Sciatic nerve (tissue), 2 donors: ENCODE data around the gene ABO. TPM values are rescaled to one million over a fixed set of nuclear protein-coding genes. Genes with fewer than 3 reads are reported as not detected.
"Not testable (repeated sequence)": the region's sequence is repeated elsewhere in the genome, so short reads cannot be mapped to it uniquely, and the experiment has no call there.

Source experiments
- ATAC-seq: fragments of 200-7000 bp; cut with Tn5 transposase; one replicate; pipeline ENCODE4 v1.9.1; 2020; ENCODE audit warnings: mild to moderate bottlenecking, moderate library complexity
- DNase-seq: peaks from one replicate; pipeline ENCODE4 v3.0.0-alpha.2; 2020; ENCODE audit warnings: low spot score
- intact Hi-C: fragments of 100-400 bp; cut with DNase I; formaldehyde crosslinking; loops from one replicate; pipeline ENCODE4 v1.14.2; 2022
- total RNA-seq: library from RNA; stranded (reverse); fragmentation: NEBNext Ultra II Directional; extraction: Animal tissue kit (Norgen Biotek cat#: 25700); gene quantifications from one replicate; pipeline ENCODE4 v1.2.1, GENCODE V29; 2021
- donor health status: DM: no; HTN: no; CAD: no.
- donor health status: DM: no; HTN: no; CAD: no.

The ABO gene
- total RNA-seq, 1 donor from 2014 or later = 10.9 TPM

GRCh38 chr9:133251773-133252172 is 23.2 kb downstream of the ABO start:
- DNase-seq = no peak
- intact Hi-C loops = no loop called here
- ATAC-seq = peak; percentile 27

DNA sequence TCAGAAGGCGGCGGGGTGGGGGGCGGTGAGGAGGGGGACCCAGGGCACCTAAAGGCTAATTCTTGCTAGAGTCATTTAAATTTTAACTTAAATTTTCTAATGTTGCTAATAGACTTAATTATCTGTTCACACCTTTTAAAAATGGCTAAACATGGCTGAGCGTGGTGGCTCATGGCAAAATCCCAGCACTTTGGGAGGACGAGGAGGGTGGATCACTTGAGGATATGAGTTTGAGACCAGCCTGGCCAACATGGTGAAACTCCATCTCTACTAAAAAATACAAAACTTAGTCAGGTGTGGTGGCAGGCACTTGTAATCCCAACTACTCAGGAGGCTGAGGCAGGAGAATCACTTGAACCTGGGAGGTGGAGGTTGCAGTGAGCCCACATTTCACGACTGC is 23.8 kb downstream of the ABO start:
- intact Hi-C loops = not testable (repeated sequence)

DNA sequence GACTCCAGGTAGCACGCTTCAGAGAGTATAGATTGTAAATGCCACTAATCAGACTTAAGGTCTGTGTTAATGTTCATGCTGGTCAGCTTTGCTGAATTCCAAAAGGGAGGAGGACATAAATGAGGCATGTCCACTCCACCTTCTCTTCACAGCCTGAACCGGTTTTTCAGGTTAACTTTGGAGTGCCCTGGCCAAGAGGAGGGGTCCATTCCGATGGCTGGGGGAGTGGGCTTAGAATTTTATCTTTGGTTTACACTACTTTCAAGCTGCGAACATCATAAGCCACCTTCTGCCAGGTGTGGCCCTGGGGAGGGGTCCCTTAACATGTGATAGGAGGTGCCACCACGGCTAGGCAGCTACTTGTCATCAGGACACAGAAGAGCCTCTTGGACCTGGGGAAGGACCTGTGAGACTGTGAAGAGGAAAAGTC is 24.2 kb downstream of the ABO start:
- no peak for ATAC-seq
- no peak for DNase-seq
- intact Hi-C loops = no loop called here

More for the DNA sequence above, 23.8 kb downstream of the ABO start:
- not testable (repeated sequence) for DNase-seq, ATAC-seq

DNA sequence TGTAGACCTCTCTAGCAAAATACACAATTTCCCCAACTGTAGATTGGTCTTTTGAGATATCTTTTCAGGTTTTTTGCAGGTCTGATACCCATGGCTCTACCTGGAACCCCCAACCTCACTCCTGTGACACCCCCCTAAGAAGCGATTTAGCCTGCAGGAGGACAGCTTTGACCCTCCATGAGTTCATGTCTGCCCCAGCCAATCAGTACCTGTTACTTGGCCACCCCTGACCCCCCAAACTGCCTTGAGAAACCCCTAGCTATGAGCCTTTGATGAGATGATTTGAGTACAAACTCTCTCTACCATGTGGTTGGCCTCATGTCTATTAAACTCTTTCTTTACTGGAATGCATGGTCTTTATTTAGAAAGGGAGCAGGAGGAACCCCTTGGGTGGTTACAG is 25.7 kb downstream of the ABO start:
- DNase-seq (no peak), ATAC-seq (no peak)
- intact Hi-C loops = no loop called here

DNA sequence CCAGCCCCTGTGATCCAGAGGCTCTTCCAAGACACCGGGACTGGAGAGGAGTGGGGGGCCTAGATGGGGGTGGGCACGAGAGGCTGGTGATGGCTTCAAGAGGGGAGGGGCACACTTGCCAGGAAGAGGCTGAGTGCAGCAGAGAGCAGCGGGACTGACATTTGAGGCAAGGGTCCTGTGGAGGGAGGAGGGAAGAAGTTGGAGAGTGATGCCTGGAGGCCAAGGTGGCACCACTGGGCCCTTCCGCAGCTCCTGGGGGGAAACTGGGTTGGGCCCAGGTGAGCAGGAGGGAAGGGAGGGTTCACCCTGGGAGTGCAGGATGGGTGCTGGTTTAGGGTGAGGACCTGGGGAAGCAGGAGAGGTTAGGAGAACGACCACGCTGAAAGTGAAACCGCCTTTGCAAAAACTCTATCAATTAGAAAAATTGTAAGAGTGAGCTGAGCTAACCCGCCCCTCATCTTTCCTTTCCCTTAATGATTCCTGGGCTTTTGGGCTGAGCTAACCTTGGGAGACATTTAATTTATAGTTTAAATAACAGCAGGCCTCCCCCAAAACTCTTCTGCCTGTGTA is 26.2 kb downstream of the ABO start:
- intact Hi-C loops = no loop called here
- ATAC-seq = no peak
- no peak for DNase-seq

DNA sequence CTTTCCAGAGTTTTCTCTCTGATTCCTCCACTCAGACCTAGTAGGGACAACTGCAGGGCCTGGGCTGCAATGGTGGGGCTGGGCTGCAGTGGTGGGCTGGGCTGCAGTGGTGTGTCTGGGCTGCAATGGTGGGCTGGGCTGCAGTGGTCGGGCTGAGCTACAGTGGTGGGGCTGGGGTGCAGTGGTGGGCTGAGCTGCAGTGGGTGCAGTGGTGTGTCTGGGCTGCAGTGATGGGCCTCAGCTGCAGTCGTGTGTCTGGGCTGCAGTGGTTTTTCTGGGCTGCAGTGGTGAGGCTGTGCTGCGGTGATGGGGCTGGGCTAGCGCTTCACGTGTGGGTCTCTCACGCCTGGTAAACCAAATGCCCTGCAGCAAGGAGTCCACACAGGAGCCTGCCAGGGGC is 27.4 kb downstream of the ABO start:
- intact Hi-C loops = no loop called here
- no peak for ATAC-seq
- DNase-seq = no peak

DNA sequence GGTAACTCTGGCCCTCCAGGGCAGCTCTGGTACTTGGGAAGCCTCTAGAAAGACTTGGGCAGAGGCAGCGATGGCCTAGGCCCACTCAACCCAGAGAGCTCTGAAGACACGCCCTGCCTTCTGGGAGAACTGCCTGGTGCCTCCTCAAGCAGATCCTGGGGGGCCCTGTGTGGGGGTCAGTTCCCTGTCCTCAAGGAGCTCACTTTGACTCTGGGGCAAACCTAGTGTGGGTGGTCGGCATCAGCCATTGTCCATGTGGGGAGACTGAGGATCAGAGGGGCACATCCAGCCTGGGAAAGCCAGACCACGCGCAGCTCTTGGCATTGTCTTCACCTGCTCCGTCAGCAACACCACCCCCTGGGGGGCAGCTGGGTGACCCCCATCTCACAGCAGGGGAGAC is 28.0 kb downstream of the ABO start:
- DNase-seq (no peak), ATAC-seq (no peak)
- intact Hi-C loops = no loop called here

DNA sequence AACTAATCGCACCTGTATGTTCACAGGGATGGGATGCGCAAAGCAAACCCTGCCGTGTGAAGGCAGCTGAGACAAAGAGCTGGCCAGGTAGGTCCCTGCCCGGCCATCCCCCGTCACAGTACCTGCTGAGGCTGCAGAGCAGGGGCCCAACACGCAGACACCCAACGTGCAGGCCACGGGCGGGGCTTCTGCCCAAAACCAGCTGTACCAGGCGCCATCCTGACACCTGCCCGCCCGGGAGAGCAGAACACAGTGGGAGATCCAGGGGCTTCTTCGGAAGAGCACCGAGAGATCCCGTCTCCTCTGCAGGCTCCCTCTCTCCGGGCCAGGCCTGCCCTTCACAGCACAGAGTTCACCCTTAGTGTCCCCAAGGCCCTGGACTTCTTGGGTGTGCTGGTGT is 28.4 kb downstream of the ABO start:
- intact Hi-C loops = no loop called here
- no peak for ATAC-seq
- no peak for DNase-seq

DNA sequence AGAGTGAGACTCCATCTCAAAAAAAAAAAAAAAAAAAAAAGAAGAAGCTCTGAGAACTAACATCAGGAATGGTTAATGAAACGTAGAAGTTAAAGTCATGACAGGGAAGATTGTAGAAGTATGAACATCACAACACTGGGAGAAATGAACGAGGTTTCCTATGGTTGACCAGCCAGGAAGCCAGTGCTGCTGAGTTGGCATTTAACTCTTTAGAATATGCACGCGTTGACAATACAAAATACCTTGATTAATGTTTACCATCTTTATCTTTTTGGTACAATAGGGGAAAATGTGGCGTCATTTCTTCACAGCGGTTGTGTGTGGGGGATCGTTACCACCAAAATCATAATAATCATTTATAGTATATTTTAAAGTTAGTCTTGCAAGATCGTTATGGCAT is 32.0 kb downstream of the ABO start:
- intact Hi-C loops = no loop called here
- DNase-seq = no peak
- ATAC-seq = no peak

DNA sequence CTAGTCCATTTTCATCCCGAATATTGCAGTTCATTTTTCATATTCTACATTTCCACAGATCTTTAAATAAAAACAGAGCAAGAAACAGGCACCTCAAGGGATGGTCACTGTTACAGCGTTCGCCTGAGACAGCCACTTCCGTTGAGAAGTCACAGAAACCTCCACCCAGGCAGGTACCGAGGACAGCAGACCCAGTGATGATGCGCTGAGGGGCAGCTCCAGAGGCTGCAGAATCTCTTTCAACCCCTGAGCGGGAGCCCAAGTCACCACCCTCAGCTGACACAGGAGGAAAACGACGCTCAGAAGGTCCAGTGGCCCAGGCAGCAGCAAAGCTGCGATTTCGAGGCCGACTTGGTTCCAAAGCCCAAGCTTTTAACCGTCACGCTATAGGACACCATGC is 32.8 kb downstream of the ABO start:
- intact Hi-C loops = no loop called here
- no peak for ATAC-seq
- DNase-seq = no peak

DNA sequence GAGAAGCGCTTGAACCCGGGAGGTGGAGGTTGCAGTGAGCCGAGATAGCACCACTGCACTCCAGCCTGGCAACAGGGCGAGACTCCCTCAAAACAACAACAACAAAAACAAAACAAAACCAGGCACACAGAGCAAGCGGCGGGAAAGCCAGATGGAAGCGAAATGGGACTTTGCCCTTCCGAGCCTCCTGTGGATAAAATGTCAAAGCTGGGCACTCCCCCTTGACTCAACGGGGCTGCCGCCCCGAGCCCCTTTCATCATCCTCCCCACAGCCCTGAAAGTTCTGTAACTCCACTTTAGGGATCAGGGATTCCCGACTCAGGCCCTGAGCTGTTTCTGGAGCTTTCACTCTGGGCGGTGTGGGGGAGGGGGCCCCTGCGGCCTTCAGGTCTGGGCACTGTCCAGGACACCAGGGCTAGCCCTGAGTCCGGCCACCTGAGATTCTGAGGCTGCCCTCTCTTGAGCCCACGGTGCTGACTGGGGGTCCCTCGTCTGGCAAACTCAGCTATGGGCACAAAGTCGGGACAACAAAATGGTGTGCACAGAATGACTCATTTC is 35.4 kb downstream of the ABO start:
- ATAC-seq (no peak), DNase-seq (no peak)
- intact Hi-C loops = no loop called here

GRCh38 chr9:133238851-133239532 is 36.0 kb downstream of the ABO start:
- intact Hi-C loops = no loop called here
- DNase-seq (no peak), ATAC-seq (peak; percentile 58)

DNA sequence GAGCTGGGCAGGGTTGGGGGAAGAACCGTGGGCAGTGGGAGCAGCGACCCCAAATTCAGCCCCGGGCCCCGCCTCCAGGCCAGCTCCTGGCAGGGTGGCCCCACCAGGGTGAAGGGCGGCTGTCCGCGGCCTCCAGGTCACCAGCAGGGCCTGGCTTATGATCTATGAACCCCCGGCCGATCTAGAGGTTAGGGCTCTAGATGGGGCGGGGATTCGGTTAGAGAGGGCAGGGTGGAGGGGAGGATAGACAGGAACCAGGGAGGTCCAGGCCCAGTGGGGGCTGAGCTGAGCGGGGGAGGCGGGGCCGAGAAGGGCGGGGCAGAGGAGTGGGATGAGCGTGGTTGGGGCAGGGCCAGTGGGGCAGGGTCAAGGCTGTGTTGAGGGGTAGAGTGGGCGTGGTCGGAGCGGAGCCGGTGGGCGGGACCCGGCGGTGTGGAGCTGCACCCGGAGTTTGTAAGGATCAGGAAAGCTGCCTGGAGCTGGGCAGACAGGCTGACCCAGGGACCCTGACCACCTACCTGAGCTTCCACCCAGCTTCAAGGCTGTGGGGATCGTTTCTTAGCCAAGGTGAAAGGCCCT is 36.6 kb downstream of the ABO start:
- ATAC-seq (peak; percentile 95), DNase-seq (peak; percentile 93)
- intact Hi-C loops = no loop called here

- ATAC-seq (peak; percentile 69), DNase-seq (no peak)
- intact Hi-C loops = no loop called here
These were observed 37.8 kb downstream of the ABO start for GRCh38 chr9:133237035-133237731.

DNA sequence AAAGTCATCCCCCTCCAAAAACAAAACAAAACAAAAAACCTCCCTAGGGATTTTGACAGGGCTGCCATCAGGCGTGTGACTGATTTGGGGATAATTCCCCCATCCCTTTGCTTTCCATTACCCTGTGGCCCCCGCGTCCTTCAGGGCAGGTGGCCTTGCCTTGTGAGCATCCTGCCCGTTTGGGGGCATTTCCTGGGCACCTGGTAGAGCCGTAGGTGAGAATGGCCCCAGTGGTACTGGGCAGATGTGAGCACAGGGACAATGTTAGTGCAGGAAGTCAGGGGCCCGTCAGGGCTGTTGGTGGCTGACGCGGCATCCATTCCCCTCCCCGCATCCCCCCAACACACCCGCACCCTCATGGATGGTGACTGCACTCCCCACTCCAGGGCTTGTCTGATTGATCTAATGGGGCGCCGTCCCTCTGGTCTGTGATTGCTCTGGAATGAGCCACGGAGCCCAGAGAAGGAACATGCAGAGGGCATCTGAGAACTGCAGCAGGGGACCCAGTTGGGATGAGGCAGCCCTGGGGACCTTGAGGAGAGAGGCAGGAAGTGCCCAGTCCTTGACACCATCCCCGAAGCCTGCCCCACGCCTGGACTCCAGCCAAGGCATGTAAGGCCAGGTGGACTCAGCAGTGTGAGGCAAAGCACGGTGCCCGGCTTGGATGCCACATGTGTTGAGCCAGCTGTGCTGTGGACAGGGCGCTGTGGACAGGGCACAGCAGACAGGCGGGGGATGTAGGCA is 38.5 kb downstream of the ABO start:
- DNase-seq, ATAC-seq, intact Hi-C loops: not testable (repeated sequence)

DNA sequence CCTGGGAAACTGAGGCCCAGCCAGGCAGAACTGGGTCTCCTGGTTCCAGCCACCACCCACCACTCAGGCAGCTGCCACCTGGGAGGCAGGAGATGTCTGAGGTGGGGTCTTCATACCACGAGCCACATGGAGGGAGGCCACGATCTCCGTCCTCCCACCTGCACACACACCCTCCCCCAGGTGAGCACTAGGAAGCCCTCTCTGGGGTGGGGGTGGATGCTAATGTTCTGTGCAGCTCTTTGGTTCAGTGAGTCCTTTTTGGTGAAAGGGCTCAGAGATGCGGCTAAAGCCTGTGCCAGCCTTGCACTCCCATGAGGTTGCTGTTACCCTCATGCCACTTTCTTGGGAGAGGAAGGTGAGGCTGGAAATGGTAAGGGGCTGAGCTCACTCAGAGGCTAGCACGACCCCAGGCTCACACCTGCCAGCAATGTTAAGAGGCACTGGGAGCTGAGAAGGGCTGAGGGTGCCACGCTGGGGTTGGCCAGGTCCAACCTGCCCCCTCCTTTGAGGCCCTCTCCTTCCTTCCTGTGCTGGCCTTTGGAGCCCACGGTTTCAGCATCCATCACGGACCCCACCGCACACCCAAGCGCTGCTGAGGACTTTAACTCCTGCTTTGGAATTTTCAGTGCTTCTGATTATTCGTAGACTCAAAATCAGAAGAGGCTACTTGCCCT is 39.3 kb downstream of the ABO start:
- ATAC-seq (no peak), DNase-seq (no peak)
- intact Hi-C loops = no loop called here

DNA sequence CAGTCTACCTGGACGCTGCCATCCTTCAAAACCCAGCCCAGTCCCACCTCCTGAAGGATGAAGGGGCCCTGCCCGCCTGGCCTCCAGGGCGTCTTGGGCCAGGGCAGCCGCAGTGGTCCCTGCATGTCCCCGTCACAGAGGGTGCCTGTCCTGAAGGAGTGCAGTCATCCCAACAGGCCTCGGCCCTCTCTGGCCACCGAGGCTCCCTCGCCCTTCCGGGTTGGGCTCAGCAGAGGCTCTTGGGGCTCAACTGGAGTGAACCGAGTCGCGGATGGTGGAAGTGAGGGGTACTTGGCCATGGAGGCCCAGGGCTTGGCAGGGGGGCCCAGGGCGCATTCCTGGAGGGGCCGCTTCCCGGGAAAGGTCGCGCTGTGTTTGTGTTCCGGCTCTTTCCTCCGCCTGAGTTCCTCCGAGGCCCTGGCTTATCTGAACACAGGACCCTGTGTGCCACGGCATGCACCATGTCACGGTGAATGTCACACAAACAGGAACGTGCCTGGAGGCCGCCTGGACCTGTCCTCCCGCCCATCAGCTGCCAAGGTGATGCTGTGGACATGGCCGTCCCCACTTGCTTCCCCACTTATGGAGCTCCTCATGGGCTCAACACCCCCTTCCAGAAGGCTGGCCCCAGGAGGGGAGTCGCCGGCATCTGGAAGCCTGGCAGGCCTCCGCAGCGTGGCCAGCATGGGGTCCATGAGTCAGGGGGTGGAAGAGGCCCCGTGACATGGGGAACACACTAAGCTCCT is 40.3 kb downstream of the ABO start:
- DNase-seq = no peak
- intact Hi-C loops = no loop called here
- ATAC-seq = no peak
